IMR-90 (cell line): ENCODE results near the gene MTR. TPM values are rescaled to one million over a fixed set of nuclear protein-coding genes. Genes with fewer than 3 reads are reported as not detected.

Experiments used
- ATAC-seq: fragments of 200-7000 bp; cut with Tn5 transposase; 2 replicates; pipeline ENCODE4 v1.9.1; 2020; ENCODE audit warnings: low read depth, mild to moderate bottlenecking, moderate library complexity
- BruUV-seq: library from RNA; stranded (reverse); fragments of 400-500 nt; replicated peaks from 2 replicates; lab custom pipeline; 2021; lab: Mats Ljungman, UMichigan
- CTCF ChIA-PET: fragments of 300-600 bp; formaldehyde crosslinking; extraction: SDS; loops from one replicate; lab custom pipeline; 2021; ENCODE audit warnings: antibody characterized with exemption; lab: Yijun Ruan, JAX
- POLR2A ChIA-PET: fragments of 300-600 bp; sonication (Branson Sonifier 250); formaldehyde crosslinking; loops from one replicate; lab custom pipeline; 2022; ENCODE audit warnings: antibody characterized with exemption; ENCODE audit not compliant: unreplicated experiment; lab: Charles Lee
- DNase-seq: peaks from one replicate; pipeline ENCODE4 v3.0.0; 2013
- H2AFZ ChIP-seq: replicated peaks from 2 replicates; pipeline ENCODE3; 2013; ENCODE audit warnings: low read length, mild to moderate bottlenecking; ENCODE audit not compliant: poor library complexity
- H2AK5ac ChIP-seq: 2 replicates; pipeline ENCODE4 v1.6.1; 2013; ENCODE audit warnings: low read depth, low read length, inconsistent platforms
- H2AK9ac ChIP-seq: replicated peaks from 2 replicates; pipeline ENCODE3; 2013; ENCODE audit warnings: mild to moderate bottlenecking, low read depth, low read length, moderate library complexity; ENCODE audit not compliant: poor library complexity
- H2BK120ac ChIP-seq: 2 replicates; pipeline ENCODE4 v1.6.1; 2013; ENCODE audit warnings: low read depth, low read length, inconsistent platforms
- H2BK15ac ChIP-seq: 3 replicates; pipeline ENCODE4 v1.6.1; 2013; ENCODE audit warnings: low read depth, low read length, inconsistent platforms
- H2BK20ac ChIP-seq: 2 replicates; pipeline ENCODE4 v1.6.1; 2013; ENCODE audit warnings: low read depth, mild to moderate bottlenecking, inconsistent platforms, low read length, moderate library complexity
- H2BK5ac ChIP-seq: 2 replicates; pipeline ENCODE4 v1.6.1; 2013; ENCODE audit warnings: mild to moderate bottlenecking, low read depth, low read length, inconsistent platforms; ENCODE audit not compliant: poor library complexity, severe bottlenecking
- H3K14ac ChIP-seq: replicated peaks from 2 replicates; pipeline ENCODE4 v1.6.1; 2013; ENCODE audit warnings: low read depth, low read length, inconsistent platforms
- H3K18ac ChIP-seq: 2 replicates; pipeline ENCODE4 v1.6.1; 2013; ENCODE audit warnings: low read depth, low read length, control low read depth
- H3K23ac ChIP-seq: 2 replicates; pipeline ENCODE4 v1.6.1; 2013; ENCODE audit warnings: low read depth, low read length, inconsistent platforms
- H3K27ac ChIP-seq: 2 replicates; pipeline ENCODE4 v1.5.1; 2013; ENCODE audit warnings: mild to moderate bottlenecking, control low read depth, low read length; ENCODE audit not compliant: insufficient read depth
- H3K27me3 ChIP-seq: 2 replicates; pipeline ENCODE4 v1.6.1; 2013; ENCODE audit warnings: low read length; ENCODE audit not compliant: control insufficient read depth, insufficient read depth
- H3K36me3 ChIP-seq: 2 replicates; pipeline ENCODE4 v1.6.1; 2013; ENCODE audit warnings: low read length, mixed read lengths; ENCODE audit not compliant: control insufficient read depth, insufficient read depth
- H3K4ac ChIP-seq: 2 replicates; pipeline ENCODE4 v1.6.1; 2013; ENCODE audit warnings: low read depth, low read length, inconsistent platforms
- H3K4me1 ChIP-seq: 2 replicates; pipeline ENCODE4 v1.6.1; 2013; ENCODE audit warnings: low read length, mixed read lengths; ENCODE audit not compliant: control insufficient read depth, insufficient read depth
- H3K4me2 ChIP-seq: 2 replicates; pipeline ENCODE4 v1.6.1; 2013; ENCODE audit warnings: low read depth, mild to moderate bottlenecking, control low read depth, low read length, moderate library complexity
- H3K4me3 ChIP-seq: 2 replicates; pipeline ENCODE4 v1.5.1; 2013; ENCODE audit warnings: low read depth, mild to moderate bottlenecking, control low read depth, low read length, moderate library complexity; ENCODE audit not compliant: insufficient read depth
- H3K56ac ChIP-seq: 2 replicates; pipeline ENCODE4 v1.6.1; 2013; ENCODE audit warnings: low read length, inconsistent platforms; ENCODE audit not compliant: insufficient read depth; ENCODE audit errors: extremely low read depth
- H3K79me1 ChIP-seq, 2 experiments: 2 replicates each; pipeline ENCODE4 v1.6.1; 2013; ENCODE audit warnings: low read length in 2 of 2, inconsistent platforms in 1 of 2, low read depth in 1 of 2
- H3K9ac ChIP-seq: 2 replicates; pipeline ENCODE4 v1.6.1; 2013; ENCODE audit warnings: low read depth, low read length, control low read depth
- H3K9me1 ChIP-seq: 2 replicates; pipeline ENCODE4 v1.6.1; 2013; ENCODE audit warnings: low read length, inconsistent platforms; ENCODE audit not compliant: insufficient read depth
- H3K9me3 ChIP-seq: 2 replicates; pipeline ENCODE4 v1.6.1; 2013; ENCODE audit warnings: low read length; ENCODE audit not compliant: control insufficient read depth, insufficient read depth
- H4K20me1 ChIP-seq: 2 replicates; pipeline ENCODE4 v1.6.1; 2013; ENCODE audit warnings: low read length, inconsistent platforms; ENCODE audit not compliant: insufficient read depth
- H4K5ac ChIP-seq: 2 replicates; pipeline ENCODE4 v1.6.1; 2013; ENCODE audit warnings: mild to moderate bottlenecking, low read depth, low read length, control low read depth
- H4K8ac ChIP-seq, 2 experiments: 2 replicates each; pipeline ENCODE4 v1.6.1; 2013; ENCODE audit warnings: low read depth in 2 of 2, low read length in 2 of 2, control low read depth in 1 of 2, inconsistent platforms in 1 of 2
- H4K91ac ChIP-seq: 2 replicates; pipeline ENCODE4 v1.6.1; 2013; ENCODE audit warnings: low read depth, low read length, inconsistent platforms; ENCODE audit not compliant: insufficient read depth
- CHD1 ChIP-seq: IDR thresholded peaks from 2 replicates; pipeline ENCODE4 v1.6.1; 2012; ENCODE audit warnings: low read depth, low read length, improper control_type of control experiment
- RAD21 ChIP-seq: IDR thresholded peaks from 2 replicates; pipeline ENCODE4 v1.6.1; 2012; ENCODE audit warnings: low read length, improper control_type of control experiment
- RCOR1 ChIP-seq: IDR thresholded peaks from 2 replicates; pipeline ENCODE4 v1.6.1; 2012; ENCODE audit warnings: mild to moderate bottlenecking, low read length, improper control_type of control experiment; ENCODE audit not compliant: insufficient replicate concordance
- WGBS, 2 experiments: methylation state at CpG; one replicate each; pipeline versions ENCODE4 v1.1.5 to v1.1.7; 2013; ENCODE audit warnings: missing lambda C conversion rate in 2 of 2; ENCODE audit not compliant: insufficient read length in 1 of 2; ENCODE audit errors: extremely low coverage in 2 of 2; 5-methylcytosine and 5-hydroxymethylcytosine counted together
- dilution Hi-C: fragments of 300-500 bp; cut with HindIII; formaldehyde crosslinking; loops from one replicate; pipeline ENCODE4 v1.14.3; 2018; ENCODE audit warnings: low sequenced_read_pairs; ENCODE audit not compliant: unreplicated experiment
- in situ Hi-C: fragments of 300-500 bp; cut with MboI; formaldehyde crosslinking; loops from 3 replicates; pipeline ENCODE4 v1.14.3; 2019; ENCODE audit warnings: low sequenced_read_pairs, inconsistent platforms, mixed read lengths
- intact Hi-C: fragments of 100-400 bp; cut with micrococcal nuclease; formaldehyde crosslinking; loops from 2 replicates; pipeline ENCODE4 v1.10.0; 2022
- polyA plus RNA-seq, 3 experiments: library from polyadenylated mRNA; depleted of rRNA; stranded (reverse); fragments of >200 nt; gene quantifications; 2 replicates each; pipeline ENCODE4 v1.2.3, GENCODE V29; 2012; ENCODE audit warnings: low replicate concordance in 1 of 3
- total RNA-seq: library from RNA; depleted of rRNA; stranded (reverse); fragments of >200 nt; gene quantifications from 2 replicates; pipeline ENCODE4 v1.2.3, GENCODE V29; 2012

MTR gene
- total and polyA plus RNA-seq, 2 of the 4 experiments (the other 2 are of a cell fraction) = 7.7 to 31.0 TPM

DNA sequence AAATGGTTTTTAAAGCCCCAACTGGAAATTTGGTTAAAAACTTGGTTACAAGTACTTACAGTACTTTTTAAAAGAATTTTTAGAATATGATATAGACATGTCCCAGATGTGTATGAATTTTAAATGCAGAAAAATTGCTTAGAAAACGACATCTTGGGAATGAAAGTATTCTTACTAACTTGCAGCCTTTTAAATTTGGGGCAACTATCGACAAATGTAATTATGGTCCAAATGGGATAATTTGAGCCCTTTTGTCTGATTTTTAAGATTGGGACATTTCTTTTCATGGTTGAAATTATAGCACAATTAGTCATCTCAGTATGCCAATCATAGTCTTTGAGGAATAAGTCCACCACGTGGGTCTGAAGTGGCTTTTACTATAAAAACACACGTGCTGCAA, 43.2 kb upstream of the MTR start:
- Histone ChIP-seq H3K79me1 (no peaks in the 10 kb centered on the region), H3K4me3 (no peak overlapping the region), H3K18ac (no peak overlapping the region), H3K9me3 (no peaks in the 10 kb centered on the region), H2AK9ac (no peak overlapping the region), H2AFZ (no peak overlapping the region), H3K9ac (no peak overlapping the region), H4K91ac (no peak overlapping the region), H2BK20ac (no peak overlapping the region), H3K27me3 (no peaks in the 10 kb centered on the region), H3K27ac (no peak overlapping the region), H3K4me2 (no peak overlapping the region), H3K56ac (no peak overlapping the region), H2BK15ac (no peak overlapping the region), H2BK5ac (no peak overlapping the region), H3K14ac (no peak overlapping the region), H3K23ac (no peak overlapping the region), H4K5ac (no peak overlapping the region), H4K20me1 (no peaks in the 10 kb centered on the region), H2AK5ac (no peak overlapping the region), H3K4me1 (no peaks in the 10 kb centered on the region), H3K36me3 (no peaks in the 10 kb centered on the region), H4K8ac (no peak overlapping the region), H3K4ac (no peak overlapping the region), H2BK120ac (no peak overlapping the region), H3K9me1 (no peaks in the 10 kb centered on the region)
- in situ Hi-C loops (loop anchor here (10.0 to 25.0 kb wide), 2 partner anchors 635 to 813 kb away; no protein-coding TSS in a partner anchor), intact Hi-C loops (loop anchor here (2.0 to 10.0 kb wide), 2 partner anchors 137 to 811 kb away; no protein-coding TSS in a partner anchor), dilution Hi-C loops (no loop called here)
- BruUV-seq = no TSS peak
- WGBS, 2 experiments = 100% methylated on average over 1 of the region's 4 CpGs; no CpG with 5 or more reads in 1 of the 2 experiments
- TF ChIP-seq CHD1 (no peak), RCOR1 (no peak), RAD21 (no peak)
- ChIA-PET POLR2A (no interaction called here), CTCF (interaction anchor here (1.4 kb wide), 1 partner anchor 7 kb away, joined by 3 read pairs; no protein-coding TSS in a partner anchor)
- DNase-seq (no peak), ATAC-seq (no peak)
